GM12878 (cell line): Measurements from ENCODE around the gene KAZN. TPM values are rescaled to one million over a fixed set of nuclear protein-coding genes. Genes with fewer than 3 reads are reported as not detected.

ENCODE experiments used
- ATAC-seq: fragments of 200-7000 bp; cut with Tn5 transposase; 3 replicates; pipeline ENCODE4 v1.9.1; 2020; ENCODE audit warnings: mild to moderate bottlenecking, moderate library complexity
- BruUV-seq: library from RNA; stranded (reverse); fragments of 400-500 nt; replicated peaks from 2 replicates; lab custom pipeline; 2021; lab: Mats Ljungman, UMichigan
- CTCF ChIA-PET: fragments of 300-600 bp; sonication (Branson Sonifier 250); formaldehyde crosslinking; extraction: SDS; loops from one replicate; lab custom pipeline; 2021; ENCODE audit warnings: inconsistent platforms; lab: Yijun Ruan, JAX
- POLR2A ChIA-PET: fragments of 350-600 bp; formaldehyde crosslinking; extraction: SDS; loops from one replicate; lab custom pipeline; 2021; ENCODE audit warnings: inconsistent platforms; lab: Charles Lee
- RAD21 ChIA-PET: fragments of 300-600 bp; sonication (Branson Sonifier 250); formaldehyde crosslinking; loops from one replicate; lab custom pipeline; 2023; ENCODE audit warnings: antibody characterized with exemption; ENCODE audit not compliant: unreplicated experiment; lab: Charles Lee
- SMC1A ChIA-PET: fragments of 300-600 bp; sonication (Branson Sonifier 250); formaldehyde crosslinking; loops from one replicate; lab custom pipeline; 2023; ENCODE audit not compliant: unreplicated experiment, uncharacterized antibody; lab: Charles Lee
- DNase-seq: peaks from one replicate; pipeline ENCODE4 v3.0.0-alpha.2; 2011; ENCODE audit warnings: low read depth, low spot score
- FAIRE-seq: peaks from 3 replicates; lab custom pipeline; 2011; peaks lifted over from hg19 to GRCh38; lab: Jason Lieb, UNC
- H2AFZ ChIP-seq: 2 replicates; pipeline ENCODE4 v1.6.0; 2011; ENCODE audit warnings: low read depth, low read length, control low read depth; ENCODE audit not compliant: control insufficient read depth
- H3K27ac ChIP-seq: 2 replicates; pipeline ENCODE4 v1.5.1; 2011; ENCODE audit warnings: control low read depth; ENCODE audit not compliant: control insufficient read depth, insufficient read depth
- H3K27me3 ChIP-seq, 2 experiments: replicated peaks in 1 of 2; 2 replicates each; pipeline versions ENCODE4 v1.6.0 to v1.6.1; 2011; ENCODE audit warnings: low read length in 1 of 2; ENCODE audit not compliant: control insufficient read depth in 2 of 2, insufficient read depth in 2 of 2
- H3K36me3 ChIP-seq, 2 experiments: 2 replicates each; pipeline ENCODE4 v1.5.1; 2011; ENCODE audit warnings: low read length in 1 of 2; ENCODE audit not compliant: control insufficient read depth in 2 of 2, insufficient read depth in 2 of 2
- H3K4me1 ChIP-seq: 2 replicates; pipeline ENCODE4 v1.6.1; 2011; ENCODE audit warnings: mild to moderate bottlenecking, low read length, moderate library complexity, mixed read lengths; ENCODE audit not compliant: control insufficient read depth, insufficient read depth
- H3K4me2 ChIP-seq: 2 replicates; pipeline ENCODE4 v1.6.0; 2011; ENCODE audit warnings: control low read depth; ENCODE audit not compliant: control insufficient read depth, insufficient read depth
- H3K4me3 ChIP-seq: fragments of 200-600 bp; sonication (generic); 2 replicates; pipeline ENCODE4 v1.5.1; 2016
- H3K79me2 ChIP-seq: 2 replicates; pipeline ENCODE4 v1.6.0; 2011; ENCODE audit warnings: low read length; ENCODE audit not compliant: control insufficient read depth, insufficient read depth
- H3K9ac ChIP-seq: 2 replicates; pipeline ENCODE4 v1.8.0; 2011; ENCODE audit warnings: low read length, control low read depth, mixed read lengths; ENCODE audit not compliant: control insufficient read depth, insufficient read depth
- H3K9me3 ChIP-seq: replicated peaks from 3 replicates; pipeline ENCODE4 v1.5.1; 2011; ENCODE audit warnings: mild to moderate bottlenecking, low read length; ENCODE audit not compliant: control insufficient read depth, insufficient read depth
- H4K20me1 ChIP-seq: 2 replicates; pipeline ENCODE4 v1.6.0; 2011; ENCODE audit not compliant: control insufficient read depth, insufficient read depth
- FOXK2 ChIP-seq: fragments of 450-650 bp; IDR thresholded peaks from 2 replicates; pipeline ENCODE4 v1.6.1; 2017; ENCODE audit warnings: mild to moderate bottlenecking, moderate library complexity
- FOXM1 ChIP-seq: IDR thresholded peaks from 2 replicates; pipeline ENCODE4 v1.6.1; 2012; ENCODE audit warnings: low read depth, mild to moderate bottlenecking, inconsistent platforms, low read length, moderate library complexity
- HDAC2 ChIP-seq: fragments of 200-600 bp; sonication (generic); IDR thresholded peaks from 2 replicates; pipeline ENCODE4 v1.6.1; 2017
- IRF4 ChIP-seq: IDR thresholded peaks from 2 replicates; pipeline ENCODE4 v1.6.1; 2011; ENCODE audit warnings: low read depth, low read length
- POLR2AphosphoS5 ChIP-seq: IDR thresholded peaks from 2 replicates; pipeline ENCODE4 v1.6.1; 2011; ENCODE audit warnings: mild to moderate bottlenecking, low read length, inconsistent platforms
- SKIL ChIP-seq: fragments of 450-650 bp; IDR thresholded peaks from 2 replicates; pipeline ENCODE4 v1.6.1; 2017; ENCODE audit warnings: mild to moderate bottlenecking, low read depth, inconsistent platforms; ENCODE audit not compliant: poor library complexity, severe bottlenecking
- SPI1 ChIP-seq: IDR thresholded peaks from 2 replicates; pipeline ENCODE4 v1.6.1; 2011; ENCODE audit warnings: low read depth, mild to moderate bottlenecking, low read length, moderate library complexity, borderline replicate concordance; ENCODE audit not compliant: insufficient read depth
- YY1 ChIP-seq: IDR thresholded peaks from 2 replicates; pipeline ENCODE4 v1.6.1; 2011; ENCODE audit warnings: low read depth, mild to moderate bottlenecking, low read length
- ZBTB33 ChIP-seq: fragments of 450-650 bp; IDR thresholded peaks from 2 replicates; pipeline ENCODE4 v1.6.1; 2017; ENCODE audit warnings: mild to moderate bottlenecking
- ZZZ3 ChIP-seq: IDR thresholded peaks from 2 replicates; pipeline ENCODE4 v1.6.1; 2011; ENCODE audit warnings: low read depth; ENCODE audit not compliant: control insufficient read depth, insufficient read length
- WGBS: methylation state at CpG from one replicate; pipeline ENCODE4 v1.1.6; 2016; ENCODE audit warnings: low lambda C conversion rate; ENCODE audit not compliant: insufficient replicate concordance, insufficient coverage; ENCODE audit errors: missing lambda C conversion rate; 5-methylcytosine and 5-hydroxymethylcytosine counted together
- in situ Hi-C: fragments of 300-500 bp; cut with MboI; formaldehyde crosslinking; loops from 9 replicates; pipeline ENCODE4 v1.14.3; 2018; ENCODE audit warnings: mixed read lengths
- intact Hi-C: fragments of 100-400 bp; cut with micrococcal nuclease; formaldehyde crosslinking; loops from one replicate; pipeline ENCODE4 v1.14.2; 2022; ENCODE audit not compliant: unreplicated experiment
- polyA plus RNA-seq, 11 experiments: library from polyadenylated mRNA; depleted of rRNA in 4 of 11; unstranded in 6 of 11; stranded (reverse) in 5 of 11; fragments of >200 nt; fragmentation: Nextera tagmentation in 4 of 11; fragmentation: Illumina TruSeq in 1 of 11; extraction: Ambion mirVana in 4 of 11; extraction: Trizol in 1 of 11; gene quantifications; 1 replicate in 1 of 11; 2 replicates in 10 of 11; pipeline versions ENCODE4 v1.2.1 to v1.2.3, GENCODE V29; 2011 to 2016; ENCODE audit warnings: inconsistent platforms in 2 of 11, missing spikeins in 2 of 11, low read depth in 1 of 11
- total RNA-seq, 4 experiments: library from RNA; depleted of rRNA in 3 of 4; stranded (reverse); fragments of >200 nt in 3 of 4; fragmentation: Illumina TruSeq in 1 of 4; extraction: Trizol in 1 of 4; gene quantifications; 2 replicates each; pipeline versions ENCODE4 v1.2.1 to v1.2.3, GENCODE V29; 2013 to 2021

Gene KAZN
- total and polyA plus RNA-seq, 10 of the 15 experiments (the other 5 are each of a cell fraction or from before 2014, with no cell fraction given), result 0.72 to 4.0 (median 1.2) TPM

GRCh38 chr1:14774225-14774624 is 175.7 kb downstream of the KAZN start:
- Histone ChIP-seq H3K27ac (no peak overlapping the region), H3K79me2 (no peaks in the 10 kb centered on the region), H3K9ac (no peak overlapping the region), H3K36me3 (no peaks in the 10 kb centered on the region), H2AFZ (no peak overlapping the region), H3K27me3 (no peaks in the 10 kb centered on the region), H3K4me2 (no peak overlapping the region), H3K9me3 (no peaks in the 10 kb centered on the region), H3K4me1 (no peaks in the 10 kb centered on the region), H3K4me3 (no peak overlapping the region), H4K20me1 (no peaks in the 10 kb centered on the region)
- ChIA-PET POLR2A (no interaction called here), CTCF (interaction anchor here (1.0 kb wide), 1 partner anchor 41 kb away, joined by 3 read pairs; no protein-coding TSS in a partner anchor), SMC1A (no interaction called here), RAD21 (no interaction called here)
- FAIRE-seq (no peak), ATAC-seq (no peak), DNase-seq (no peak)
- 0% methylated on average over 3 of the region's 5 CpGs for WGBS
- BruUV-seq, result no TSS peak
- in situ Hi-C loops, result no loop called here
- no peak for TF ChIP-seq SPI1
- no peak for TF ChIP-seq FOXM1
- TF ChIP-seq IRF4, result no peak
- TF ChIP-seq FOXK2, result no peak
- no peak for TF ChIP-seq SKIL
- TF ChIP-seq ZBTB33, result no peak
- TF ChIP-seq YY1, result no peak
- no peak for TF ChIP-seq POLR2AphosphoS5
- no peak for TF ChIP-seq ZZZ3
- no peak for TF ChIP-seq HDAC2
- intact Hi-C loops, result no loop called here
